ENCODE results near the gene SLC6A19. TPM values are rescaled to one million over a fixed set of nuclear protein-coding genes. Genes with fewer than 3 reads are reported as not detected.
"Not testable (repeated sequence)": the region's sequence is repeated elsewhere in the genome, so short reads cannot be mapped to it uniquely, and the experiment has no call there.

SLC6A19 gene
- total and polyA plus RNA-seq, 12 donors: 0.11 TPM; not detected in 11

GRCh38 chr5:1226231-1226630, 24.8 kb downstream of the SLC6A19 start:
- no peak for ATAC-seq
- Histone ChIP-seq H3K27me3 (peaks cover 0 to 17% (median 3%) of the 10 kb centered on the region in 7 donors), H3K9me3 (no peaks in the 10 kb centered on the region), H3K36me3 (no peaks in the 10 kb centered on the region), H3K4me1 (no peaks in the 10 kb centered on the region), H3K4me3 (no peak overlapping the region), H3K27ac (no peak overlapping the region)
- 71 to 76% methylated on average over 12 of the region's 12 CpGs for WGBS, 2 donors
- intact Hi-C loops (cut with DNase I): no loop called here
- DNase-seq: no peak
- TF ChIP-seq, protein P1, sequence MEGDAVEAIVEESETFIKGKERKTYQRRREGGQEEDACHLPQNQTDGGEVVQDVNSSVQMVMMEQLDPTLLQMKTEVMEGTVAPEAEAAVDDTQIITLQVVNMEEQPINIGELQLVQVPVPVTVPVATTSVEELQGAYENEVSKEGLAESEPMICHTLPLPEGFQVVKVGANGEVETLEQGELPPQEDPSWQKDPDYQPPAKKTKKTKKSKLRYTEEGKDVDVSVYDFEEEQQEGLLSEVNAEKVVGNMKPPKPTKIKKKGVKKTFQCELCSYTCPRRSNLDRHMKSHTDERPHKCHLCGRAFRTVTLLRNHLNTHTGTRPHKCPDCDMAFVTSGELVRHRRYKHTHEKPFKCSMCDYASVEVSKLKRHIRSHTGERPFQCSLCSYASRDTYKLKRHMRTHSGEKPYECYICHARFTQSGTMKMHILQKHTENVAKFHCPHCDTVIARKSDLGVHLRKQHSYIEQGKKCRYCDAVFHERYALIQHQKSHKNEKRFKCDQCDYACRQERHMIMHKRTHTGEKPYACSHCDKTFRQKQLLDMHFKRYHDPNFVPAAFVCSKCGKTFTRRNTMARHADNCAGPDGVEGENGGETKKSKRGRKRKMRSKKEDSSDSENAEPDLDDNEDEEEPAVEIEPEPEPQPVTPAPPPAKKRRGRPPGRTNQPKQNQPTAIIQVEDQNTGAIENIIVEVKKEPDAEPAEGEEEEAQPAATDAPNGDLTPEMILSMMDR (IDR thresholded peaks at IDR 0.05): no peak

GRCh38 chr5:1226839-1227581, 25.6 kb downstream of the SLC6A19 start:
- Histone ChIP-seq H3K27ac (no peak overlapping the region), H3K36me3 (no peaks in the 10 kb centered on the region), H3K4me3 (no peak overlapping the region), H3K4me1 (no peaks in the 10 kb centered on the region), H3K27me3 (peaks cover 0 to 18% (median 5%) of the 10 kb centered on the region in 7 donors), H3K9me3 (no peaks in the 10 kb centered on the region)
- intact Hi-C loops (cut with DNase I): no loop called here
- DNase-seq: no peak
- TF ChIP-seq, protein P1 (IDR thresholded peaks at IDR 0.05): no peak
- WGBS, 2 donors: 86 to 90% methylated on average over 49 to 50 of the region's 50 CpGs
- no peak for ATAC-seq

DNA sequence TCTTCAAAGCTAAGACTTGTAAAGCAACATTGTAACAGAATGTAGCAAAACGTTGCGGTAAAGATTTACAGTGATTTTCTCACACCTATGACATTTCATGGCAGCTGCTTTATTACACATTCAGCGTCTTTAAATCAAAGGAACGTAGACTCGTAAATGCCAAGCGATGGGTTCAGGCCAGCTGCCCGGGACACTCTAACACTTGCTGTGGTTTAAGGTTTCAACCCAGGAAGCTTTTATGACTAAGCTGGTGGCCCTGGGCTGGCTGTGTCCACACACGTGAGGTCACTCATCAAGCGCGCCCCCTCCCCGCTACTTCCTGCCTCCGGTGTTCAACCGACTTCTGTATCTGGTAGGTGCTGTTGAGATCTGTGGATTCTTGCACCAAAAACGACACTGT, 26.3 kb downstream of the SLC6A19 start:
- WGBS, 2 donors: 64 to 66% methylated on average over 14 of the region's 14 CpGs
- no peaks in the 10 kb centered on the region for H3K9me3 ChIP-seq
- no peaks in the 10 kb centered on the region for H3K4me1 ChIP-seq
- intact Hi-C loops (cut with DNase I): no loop called here
- H3K36me3 ChIP-seq: no peaks in the 10 kb centered on the region
- TF ChIP-seq, protein P1 (IDR thresholded peaks at IDR 0.05): no peak
- DNase-seq (no peak), ATAC-seq (no peak)
- H3K27ac ChIP-seq: no peak overlapping the region
- peaks cover 0 to 19% (median 5%) of the 10 kb centered on the region in 7 donors for H3K27me3 ChIP-seq
- H3K4me3 ChIP-seq: no peak overlapping the region

DNA sequence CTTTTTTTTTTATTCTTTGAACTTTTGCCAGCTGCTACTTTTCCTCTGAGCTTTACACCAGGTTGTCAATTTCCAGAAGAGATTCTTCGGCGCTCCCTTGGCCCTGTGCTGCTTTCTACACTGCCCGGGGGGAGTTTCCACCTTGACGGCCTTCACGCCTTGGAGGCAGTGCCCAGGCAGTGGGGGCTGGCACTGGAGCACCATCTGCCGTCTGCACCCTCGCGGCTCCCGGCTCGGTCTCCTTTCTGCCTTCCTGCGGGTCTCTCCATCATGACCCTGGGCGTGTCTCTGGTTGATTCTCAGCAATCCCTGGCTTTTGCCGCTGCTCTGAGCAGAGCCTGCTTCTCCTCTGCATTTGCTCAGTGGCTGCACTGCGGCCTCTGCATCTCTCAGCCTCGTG, 26.7 kb downstream of the SLC6A19 start:
- Histone ChIP-seq H3K4me1 (no peaks in the 10 kb centered on the region), H3K36me3 (no peaks in the 10 kb centered on the region), H3K4me3 (no peak overlapping the region), H3K27ac (no peak overlapping the region), H3K9me3 (no peaks in the 10 kb centered on the region), H3K27me3 (peaks cover 0 to 21% (median 5%) of the 10 kb centered on the region in 7 donors)
- TF ChIP-seq, protein P1 (IDR thresholded peaks at IDR 0.05): no peak
- 63 to 68% methylated on average over 15 of the region's 15 CpGs for WGBS, 2 donors
- ATAC-seq (no peak), DNase-seq (no peak)
- intact Hi-C loops (cut with DNase I): no loop called here

GRCh38 chr5:1229023-1229422, 27.6 kb downstream of the SLC6A19 start:
- DNase-seq; ATAC-seq; H3K36me3 ChIP-seq; intact Hi-C loops (cut with DNase I); H3K4me3 ChIP-seq; H3K27ac ChIP-seq; H3K9me3 ChIP-seq; H3K4me1 ChIP-seq: not testable (repeated sequence)
- 85 to 88% methylated on average over 11 of the region's 11 CpGs for WGBS, 2 donors
- H3K27me3 ChIP-seq: peaks cover 0 to 22% (median 5%) of the 10 kb centered on the region in 7 donors
